Caco-2 (cell line): ENCODE measurements around the gene CSF3. TPM values are rescaled to one million over a fixed set of nuclear protein-coding genes. Genes with fewer than 3 reads are reported as not detected.
A peak's percentile ranks its signal among the peaks of the same experiment; 100 is the strongest.

Source experiments
- BruUV-seq: library from RNA; stranded (reverse); fragments of 400-500 nt; replicated peaks from 2 replicates; lab custom pipeline; 2021; lab: Mats Ljungman, UMichigan
- CTCF ChIA-PET: fragments of 300-600 bp; sonication (Branson Sonifier 250); formaldehyde crosslinking; loops from one replicate; lab custom pipeline; 2022; ENCODE audit warnings: antibody characterized with exemption; lab: Charles Lee
- POLR2A ChIA-PET: fragments of 300-600 bp; sonication (Branson Sonifier 250); formaldehyde crosslinking; loops from one replicate; lab custom pipeline; 2022; ENCODE audit warnings: antibody characterized with exemption; lab: Charles Lee
- DNase-seq, 2 experiments: peaks; one replicate each; pipeline versions ENCODE4 v3.0.0 to v3.0.0-alpha.2; 2020 to 2022
- H3K27me3 ChIP-seq: replicated peaks from 2 replicates; pipeline ENCODE4 v1.6.0; 2011; ENCODE audit warnings: low read length; ENCODE audit not compliant: control insufficient read depth, insufficient read depth
- H3K36me3 ChIP-seq: 2 replicates; pipeline ENCODE4 v1.5.1; 2011; ENCODE audit warnings: low read length; ENCODE audit not compliant: control insufficient read depth, insufficient read depth
- H3K4me1 ChIP-seq: fragments of 250-450 bp; sonication (Bioruptor Pico); 2 replicates; pipeline ENCODE4 v1.5.1; 2020; ENCODE audit warnings: mild to moderate bottlenecking
- H3K4me3 ChIP-seq: 2 replicates; pipeline ENCODE4 v1.5.1; 2011; ENCODE audit warnings: low read depth, mild to moderate bottlenecking, control low read depth, low read length
- H3K9me3 ChIP-seq: fragments of 250-450 bp; sonication (Bioruptor Pico); 2 replicates; pipeline ENCODE4 v1.5.1; 2020; ENCODE audit warnings: mild to moderate bottlenecking, moderate library complexity
- H3K27ac Mint-ChIP-seq: one replicate; pipeline ENCODE4 v1.8.0; 2022; ENCODE audit warnings: mixed read lengths; ENCODE audit not compliant: unreplicated experiment
- H3K27me3 Mint-ChIP-seq: one replicate; pipeline ENCODE4 v1.8.0; 2022; ENCODE audit warnings: mixed read lengths; ENCODE audit not compliant: insufficient read depth, unreplicated experiment
- H3K36me3 Mint-ChIP-seq: one replicate; pipeline ENCODE4 v1.8.0; 2022; ENCODE audit warnings: mild to moderate bottlenecking, mixed read lengths; ENCODE audit not compliant: insufficient read depth, unreplicated experiment
- H3K4me1 Mint-ChIP-seq: one replicate; pipeline ENCODE4 v1.8.0; 2022; ENCODE audit warnings: low read depth, mixed read lengths; ENCODE audit not compliant: unreplicated experiment
- H3K4me3 Mint-ChIP-seq: one replicate; pipeline ENCODE4 v1.8.0; 2022; ENCODE audit warnings: mild to moderate bottlenecking, moderate library complexity, mixed read lengths; ENCODE audit not compliant: unreplicated experiment
- H3K9me3 Mint-ChIP-seq: one replicate; pipeline ENCODE4 v1.8.0; 2022; ENCODE audit warnings: mixed read lengths; ENCODE audit not compliant: unreplicated experiment
- CTCF ChIP-seq, 2 experiments: fragments of 200-600 bp in 1 of 2; IDR thresholded peaks; 1 replicate in 1 of 2; 2 replicates in 1 of 2; pipeline versions ENCODE4 v1.5.1 to v1.8.0; 2011 to 2022; ENCODE audit warnings: antibody characterized with exemption in 1 of 2, control low read depth in 1 of 2, inconsistent platforms in 1 of 2, low read depth in 1 of 2, low read length in 1 of 2, mild to moderate bottlenecking in 1 of 2, moderate library complexity in 1 of 2; ENCODE audit not compliant: insufficient read depth in 1 of 2, severe bottlenecking in 1 of 2, unreplicated experiment in 1 of 2
- intact Hi-C: fragments of 100-400 bp; cut with micrococcal nuclease; formaldehyde crosslinking; loops from one replicate; pipeline ENCODE4 v1.10.0; 2022; ENCODE audit not compliant: unreplicated experiment
- total RNA-seq: library from RNA; stranded (reverse); gene quantifications from 2 replicates; pipeline ENCODE4 v1.2.3, GENCODE V29; 2022

The CSF3 gene
- total RNA-seq, 1 experiment from 2014 or later = not detected

GRCh38 chr17:40021451-40021971 lies 6.3 kb downstream of the CSF3 start:
- intact Hi-C loops = no loop called here
- CTCF ChIA-PET = interaction anchor here (1.4 kb wide), 1 partner anchor 8 kb away, joined by 5 read pairs; no protein-coding TSS in a partner anchor

DNA sequence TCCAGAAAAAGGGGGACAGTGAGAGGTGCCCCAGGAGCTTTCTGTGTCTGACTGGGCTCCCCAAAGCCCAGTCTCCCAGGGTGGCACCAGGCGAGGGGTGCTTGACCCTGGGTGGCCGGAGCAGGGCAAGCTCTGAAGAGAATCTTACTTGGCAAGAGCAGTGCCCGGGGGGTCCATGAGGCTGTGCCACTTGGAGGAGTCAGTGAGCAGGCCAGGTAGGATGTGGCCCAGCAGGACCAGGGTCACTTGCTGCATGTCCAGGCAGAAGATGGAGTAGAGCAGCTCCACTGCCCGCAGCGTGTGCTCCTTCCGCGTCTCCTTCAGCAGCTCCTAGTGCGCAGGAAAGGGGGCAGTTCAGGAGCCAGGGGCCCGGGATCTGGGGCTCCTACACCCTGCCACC lies 7.3 kb downstream of the CSF3 start:
- Mint-ChIP-seq H3K36me3 (peaks cover 63% of the 10 kb centered on the region), H3K4me3 (no peak overlapping the region), H3K4me1 (peaks cover 6% of the 10 kb centered on the region), H3K27me3 (no peaks in the 10 kb centered on the region), H3K27ac (no peak overlapping the region), H3K9me3 (no peaks in the 10 kb centered on the region)
- H3K27me3 ChIP-seq = no peaks in the 10 kb centered on the region
- no peak for DNase-seq
- intact Hi-C loops = no loop called here
- CTCF ChIA-PET = interaction anchor here (1.4 kb wide), 1 partner anchor 9 kb away, joined by 5 read pairs; no protein-coding TSS in a partner anchor
- no TSS peak for BruUV-seq
- TF ChIP-seq CTCF (IDR thresholded peaks at IDR 0.05; ENCODE audit: insufficient read depth in 1 of 2, low read depth in 1 of 2, low read length in 1 of 2, severe bottlenecking in 1 of 2, unreplicated experiment in 1 of 2) = no peak
- peaks cover 6% of the 10 kb centered on the region for H3K36me3 ChIP-seq
- H3K9me3 ChIP-seq = no peaks in the 10 kb centered on the region
- POLR2A ChIA-PET = no interaction called here
- H3K4me1 ChIP-seq = no peaks in the 10 kb centered on the region
- H3K4me3 ChIP-seq = no peak overlapping the region

More at GRCh38 chr17:40021451-40021971, 6.3 kb downstream of the CSF3 start:
- Mint-ChIP-seq H3K27ac (peak overlapping the region; percentile 56), H3K27me3 (no peaks in the 10 kb centered on the region), H3K4me1 (peaks cover 6% of the 10 kb centered on the region), H3K4me3 (peak overlapping the region; percentile 30), H3K9me3 (no peaks in the 10 kb centered on the region), H3K36me3 (peaks cover 55% of the 10 kb centered on the region)
- H3K4me1 ChIP-seq = no peaks in the 10 kb centered on the region
- no peaks in the 10 kb centered on the region for H3K27me3 ChIP-seq
- H3K36me3 ChIP-seq = peaks cover 6% of the 10 kb centered on the region
- POLR2A ChIA-PET = no interaction called here
- TF ChIP-seq CTCF (IDR thresholded peaks at IDR 0.05; ENCODE audit: insufficient read depth in 1 of 2, low read depth in 1 of 2, low read length in 1 of 2, severe bottlenecking in 1 of 2, unreplicated experiment in 1 of 2) = no peak
- H3K9me3 ChIP-seq = no peaks in the 10 kb centered on the region
- BruUV-seq = no TSS peak
- H3K4me3 ChIP-seq = no peak overlapping the region
- no peak for DNase-seq

DNA sequence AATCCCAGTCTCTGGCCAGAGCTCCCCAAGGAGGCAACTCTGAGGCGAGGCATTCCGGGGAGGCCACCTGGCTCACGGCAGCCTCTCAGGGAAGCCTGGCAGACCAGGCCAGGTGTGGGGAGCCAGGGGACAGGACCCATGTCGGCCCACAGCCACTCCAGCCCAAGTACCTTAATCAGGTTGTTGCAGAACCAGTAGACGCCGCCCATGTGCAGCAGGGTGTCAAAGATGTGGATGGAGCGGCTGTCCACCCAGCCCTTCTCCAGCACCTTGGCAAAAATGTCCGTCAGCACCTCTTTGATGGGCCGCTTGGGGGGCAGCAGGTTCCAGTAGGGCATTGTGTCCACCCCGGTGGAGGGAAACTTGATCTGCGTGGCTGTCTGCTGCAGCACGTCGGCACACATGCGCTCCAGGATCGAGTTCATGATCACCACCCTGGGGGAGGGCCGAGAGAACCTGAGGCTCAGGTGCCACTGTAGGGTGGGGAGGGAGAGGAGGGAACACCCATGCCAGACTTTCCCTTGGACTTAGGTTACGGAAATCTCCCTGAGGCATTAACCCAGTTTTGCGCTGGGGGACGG lies 7.8 kb downstream of the CSF3 start:
- no peak for TF ChIP-seq CTCF (IDR thresholded peaks at IDR 0.05; ENCODE audit: insufficient read depth in 1 of 2, low read depth in 1 of 2, low read length in 1 of 2, severe bottlenecking in 1 of 2, unreplicated experiment in 1 of 2)
- no peaks in the 10 kb centered on the region for H3K27me3 ChIP-seq
- H3K4me1 ChIP-seq = no peaks in the 10 kb centered on the region
- no TSS peak for BruUV-seq
- ChIA-PET POLR2A (no interaction called here), CTCF (no interaction called here)
- Mint-ChIP-seq H3K27me3 (no peaks in the 10 kb centered on the region), H3K9me3 (no peaks in the 10 kb centered on the region), H3K27ac (no peak overlapping the region), H3K36me3 (peaks cover 63% of the 10 kb centered on the region), H3K4me1 (peaks cover 6% of the 10 kb centered on the region), H3K4me3 (no peak overlapping the region)
- peaks cover 6% of the 10 kb centered on the region for H3K36me3 ChIP-seq
- no peak overlapping the region for H3K4me3 ChIP-seq
- no peaks in the 10 kb centered on the region for H3K9me3 ChIP-seq
- intact Hi-C loops = no loop called here
- no peak for DNase-seq
